ENCODE data around the gene SLC6A12.
"Not testable (repeated sequence)": the region's sequence is repeated elsewhere in the genome, so short reads cannot be mapped to it uniquely, and the experiment has no call there.

SLC6A12 gene

GRCh38 chr12:214003-214741, at the start of gene SLC6A12:
SLC6A12 (minus strand) TSS chr12:214157; CDS start chr12:209986, 4,171 bp downstream.
- FAIRE-seq, result no peak

- FAIRE-seq, result no peak
Measured at GRCh38 chr12:263574-263973, 49.6 kb upstream of the SLC6A12 start.

GRCh38 chr12:262817-263216, 48.9 kb upstream of the SLC6A12 start, which contains the start of gene SLC6A13:
SLC6A13 (minus strand) TSS chr12:262836; CDS start chr12:260052, 2,784 bp downstream.
- no peak for FAIRE-seq

GRCh38 chr12:262113-262512, 48.2 kb upstream of the SLC6A12 start:
- FAIRE-seq, result no peak

- no peak for FAIRE-seq
Measured at GRCh38 chr12:257521-258321, 43.8 kb upstream of the SLC6A12 start.

GRCh38 chr12:256958-257357, 43.0 kb upstream of the SLC6A12 start:
- FAIRE-seq, result no peak

GRCh38 chr12:256225-256624, 42.3 kb upstream of the SLC6A12 start:
- no peak for FAIRE-seq

- FAIRE-seq, result no peak
Measured at GRCh38 chr12:254912-255311, 41.0 kb upstream of the SLC6A12 start.

GRCh38 chr12:254039-254438, 40.1 kb upstream of the SLC6A12 start:
- no peak for FAIRE-seq

GRCh38 chr12:253116-253831, 39.3 kb upstream of the SLC6A12 start:
- FAIRE-seq, result no peak

- no peak for FAIRE-seq
Measured at GRCh38 chr12:252636-253035, 38.7 kb upstream of the SLC6A12 start.

- FAIRE-seq, result no peak
Measured at GRCh38 chr12:247271-247670, 33.3 kb upstream of the SLC6A12 start.

GRCh38 chr12:243381-243780, 29.4 kb upstream of the SLC6A12 start:
- FAIRE-seq, result no peak

GRCh38 chr12:242496-242895, 28.5 kb upstream of the SLC6A12 start:
- FAIRE-seq, result no peak

- FAIRE-seq, result no peak
Measured at GRCh38 chr12:241266-241665, 27.3 kb upstream of the SLC6A12 start.

- FAIRE-seq, result no peak
Measured at GRCh38 chr12:240566-240965, 26.6 kb upstream of the SLC6A12 start.

- no peak for FAIRE-seq
Measured at GRCh38 chr12:238736-239398, 24.9 kb upstream of the SLC6A12 start.

GRCh38 chr12:238116-238515, 24.2 kb upstream of the SLC6A12 start:
- FAIRE-seq, result no peak

- FAIRE-seq, result no peak
Measured at GRCh38 chr12:237026-237815, 23.3 kb upstream of the SLC6A12 start.

- no peak for FAIRE-seq
Measured at GRCh38 chr12:236445-236844, 22.5 kb upstream of the SLC6A12 start.

GRCh38 chr12:235967-236366, 22.0 kb upstream of the SLC6A12 start:
- FAIRE-seq, result not testable (repeated sequence)

GRCh38 chr12:234891-235415, 21.0 kb upstream of the SLC6A12 start:
- FAIRE-seq, result no peak
